DOHH2 (cell line): Measurements from ENCODE around the gene KRTAP23-1.

Source experiments
- CTCF ChIP-seq: fragments of 200-600 bp; sonication (generic); IDR thresholded peaks from one replicate; pipeline ENCODE4 v1.5.1; 2014; ENCODE audit warnings: antibody characterized with exemption, mild to moderate bottlenecking, low read depth, low read length; ENCODE audit not compliant: poor library complexity, severe bottlenecking
- EZH2phosphoT487 ChIP-seq: fragments of 200-600 bp; sonication (generic); IDR thresholded peaks from 2 replicates; pipeline ENCODE4 v1.6.1; 2017; ENCODE audit warnings: borderline replicate concordance, mild to moderate bottlenecking, antibody characterized with exemption, low read length, moderate library complexity, mixed read lengths

- TF ChIP-seq CTCF = no peak
- TF ChIP-seq EZH2phosphoT487 = no peak
Measured at GRCh38 chr21:30306884-30307283, 41.5 kb downstream of the KRTAP23-1 start.
